BLaER1 treated with 17β-estradiol and CSF1 and Interleukin-3, amounts not matched to agents 10 nM and 100 nM (cell line): ENCODE measurements around the gene SMAD2.
"Not testable (repeated sequence)": the region's sequence is repeated elsewhere in the genome, so short reads cannot be mapped to it uniquely, and the experiment has no call there.

Experiments
- H3K27ac ChIP-seq, 11 experiments: shearing (Covaris generic); formaldehyde crosslinking; 2 replicates each; pipeline ENCODE4 v1.8.1; 2022
- H3K27me3 ChIP-seq, 11 experiments: shearing (Covaris generic); formaldehyde crosslinking; 2 replicates each; pipeline ENCODE4 v1.8.1; 2022
- H3K36me3 ChIP-seq, 11 experiments: shearing (Covaris generic); formaldehyde crosslinking; 2 replicates each; pipeline ENCODE4 v1.8.1; 2022
- H3K4me1 ChIP-seq, 10 experiments: shearing (Covaris generic); formaldehyde crosslinking; 2 replicates each; pipeline ENCODE4 v1.8.1; 2022
- H3K4me2 ChIP-seq, 11 experiments: shearing (Covaris generic); formaldehyde crosslinking; 2 replicates each; pipeline ENCODE4 v1.8.1; 2022
- H3K4me3 ChIP-seq, 10 experiments: shearing (Covaris generic); formaldehyde crosslinking; 2 replicates each; pipeline ENCODE4 v1.8.1; 2022
- H3K9ac ChIP-seq, 11 experiments: shearing (Covaris generic); formaldehyde crosslinking; 2 replicates each; pipeline ENCODE4 v1.8.1; 2022
- H3K9me3 ChIP-seq, 11 experiments: shearing (Covaris generic); formaldehyde crosslinking; replicated peaks in 1 of 11; 2 replicates each; pipeline ENCODE4 v1.8.1; 2022
- H4K20me1 ChIP-seq, 11 experiments: shearing (Covaris generic); formaldehyde crosslinking; 2 replicates each; pipeline ENCODE4 v1.8.1; 2022
- Cebpa-rat ChIP-seq, 11 experiments: shearing (Covaris generic); IDR thresholded peaks; 2 replicates each; pipeline ENCODE4 v1.8.1; 2022

SMAD2 gene

DNA sequence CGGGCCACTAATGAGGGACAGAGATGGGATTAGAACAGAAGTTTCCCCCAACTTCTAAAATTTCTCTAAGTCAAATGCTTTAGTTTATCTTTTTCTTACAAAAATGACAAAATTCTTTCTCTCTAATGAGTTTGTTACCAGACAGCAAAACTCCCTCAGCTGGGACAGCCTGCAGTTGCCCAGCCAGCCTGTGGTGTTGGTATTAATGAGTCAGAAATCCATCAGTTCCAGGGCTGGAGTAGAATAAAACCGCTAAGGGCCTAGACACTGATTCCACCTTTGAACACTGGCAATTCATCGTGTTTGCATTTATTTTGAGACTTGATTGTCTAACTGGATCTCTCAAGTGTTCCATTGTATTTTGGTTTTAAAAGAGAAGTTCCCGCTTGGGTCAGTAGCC is 38.3 kb upstream of the SMAD2 start:
- H3K27ac ChIP-seq = no peak overlapping the region
- no peak overlapping the region; a peak in 1 of 22 replicates for H3K4me2 ChIP-seq

DNA sequence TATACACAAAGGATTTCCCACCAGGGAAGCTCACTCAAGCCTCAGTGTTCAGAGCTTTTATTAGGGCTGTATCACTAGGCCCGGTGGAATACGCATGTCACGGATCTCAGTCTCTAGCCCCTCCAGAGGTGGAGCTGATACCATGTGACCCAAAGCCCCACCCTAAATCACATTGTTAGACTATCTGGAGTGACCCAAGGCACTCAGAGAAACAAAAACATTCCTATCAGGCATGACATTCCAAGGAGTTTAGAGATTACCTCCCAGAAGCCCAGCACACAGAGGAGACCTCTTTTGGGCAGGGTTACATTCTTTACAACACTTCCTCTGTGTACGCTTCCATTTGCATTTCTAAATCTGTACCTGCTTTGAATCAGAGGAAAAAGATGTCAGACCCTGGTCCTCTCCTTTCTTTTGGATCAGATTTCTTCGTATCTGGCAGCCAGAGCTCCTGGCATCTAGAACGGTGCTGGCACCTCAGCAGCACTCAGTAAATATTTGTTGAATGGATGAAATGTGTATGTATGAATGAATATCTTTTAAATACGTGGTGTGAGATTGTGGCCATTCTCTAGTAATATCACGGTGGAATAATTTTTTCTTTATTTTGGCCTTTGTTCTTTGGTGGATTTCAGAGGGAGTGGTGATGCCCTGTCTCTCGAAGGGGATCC is 37.7 kb upstream of the SMAD2 start:
- no peaks in the 10 kb centered on the region for H3K36me3 ChIP-seq
- H3K27ac ChIP-seq = no peak overlapping the region
- H4K20me1 ChIP-seq = no peaks in the 10 kb centered on the region
- H3K9ac ChIP-seq = no peak overlapping the region
- H3K4me3 ChIP-seq = no peak overlapping the region
- no peak overlapping the region for H3K4me2 ChIP-seq
- TF ChIP-seq Cebpa-rat (IDR thresholded peaks at IDR 0.05) = no peak
- peaks cover 10 to 34% (median 21%) of the 10 kb centered on the region in 11 experiments; a peak in 20 of 22 replicates for H3K9me3 ChIP-seq
- H3K27me3 ChIP-seq = no peaks in the 10 kb centered on the region
- H3K4me1 ChIP-seq = peaks cover 15 to 35% (median 25%) of the 10 kb centered on the region in 10 experiments

More for the DNA sequence above, 38.3 kb upstream of the SMAD2 start:
- no peak overlapping the region for H3K4me3 ChIP-seq
- no peak for TF ChIP-seq Cebpa-rat (IDR thresholded peaks at IDR 0.05)
- H3K36me3 ChIP-seq = no peaks in the 10 kb centered on the region
- no peaks in the 10 kb centered on the region for H3K27me3 ChIP-seq
- H3K9ac ChIP-seq = no peak overlapping the region
- peaks cover 15 to 41% (median 29%) of the 10 kb centered on the region in 10 experiments for H3K4me1 ChIP-seq
- H3K9me3 ChIP-seq = peaks cover 8 to 30% (median 17%) of the 10 kb centered on the region in 11 experiments; a peak in 17 of 22 replicates
- H4K20me1 ChIP-seq = no peaks in the 10 kb centered on the region

GRCh38 chr18:47964053-47964452 is 33.6 kb upstream of the SMAD2 start:
- Histone ChIP-seq H3K4me1 (peaks cover 0 to under 1% (median 0%) of the 10 kb centered on the region in 10 experiments; a peak in 1 of 20 replicates), H3K27me3 (no peaks in the 10 kb centered on the region), H3K36me3 (peaks cover 0 to 5% (median 0%) of the 10 kb centered on the region in 11 experiments; a peak in 1 of 22 replicates), H3K9me3 (peaks cover 51 to 75% (median 61%) of the 10 kb centered on the region in 11 experiments), H3K27ac (no peak overlapping the region), H3K9ac (no peak overlapping the region), H3K4me2 (no peak overlapping the region), H4K20me1 (no peaks in the 10 kb centered on the region), H3K4me3 (no peak overlapping the region)
- TF ChIP-seq Cebpa-rat (IDR thresholded peaks at IDR 0.05) = no peak

GRCh38 chr18:47961003-47961402 is 30.5 kb upstream of the SMAD2 start:
- H3K9ac ChIP-seq, H3K4me2 ChIP-seq, H4K20me1 ChIP-seq, H3K4me3 ChIP-seq, H3K36me3 ChIP-seq, H3K27me3 ChIP-seq, H3K27ac ChIP-seq, H3K4me1 ChIP-seq: not testable (repeated sequence)
- peaks cover 55 to 73% (median 62%) of the 10 kb centered on the region in 11 experiments for H3K9me3 ChIP-seq

DNA sequence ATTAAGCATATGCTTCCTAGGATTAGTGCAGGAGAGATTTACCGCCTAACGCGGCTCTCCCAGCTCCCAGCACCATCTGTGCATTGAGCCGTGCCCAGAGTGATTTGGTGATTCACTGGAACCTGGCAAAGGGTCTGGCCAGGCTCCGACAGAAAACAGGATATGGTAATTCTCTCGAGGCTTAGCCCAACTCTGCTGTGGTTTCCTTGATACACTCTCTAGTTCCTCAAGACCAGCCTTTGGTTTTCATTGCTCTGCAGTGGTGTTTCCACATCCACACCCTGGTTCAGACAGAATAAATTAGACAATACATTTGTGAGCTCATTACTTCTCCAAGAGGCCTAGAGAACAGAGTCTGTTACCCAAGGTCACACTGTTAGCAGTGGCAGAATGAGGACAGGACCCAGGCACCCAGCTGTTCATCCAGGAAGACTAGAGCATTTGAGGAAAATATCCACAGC is 23.0 kb upstream of the SMAD2 start:
- no peaks in the 10 kb centered on the region for H3K36me3 ChIP-seq
- H3K4me3 ChIP-seq = no peak overlapping the region
- no peaks in the 10 kb centered on the region for H4K20me1 ChIP-seq
- H3K4me1 ChIP-seq = peaks cover 27 to 56% (median 48%) of the 10 kb centered on the region in 10 experiments
- H3K27ac ChIP-seq = peak overlapping the region; percentile 41 to 96 (median 89); a peak in 21 of 22 replicates
- H3K4me2 ChIP-seq = peak overlapping the region; percentile 59 to 88 (median 77)
- peaks cover 0 to 5% (median 0%) of the 10 kb centered on the region in 11 experiments; a peak in 3 of 22 replicates for H3K27me3 ChIP-seq
- peak in 10 of 11 experiments; percentile 36 to 99 (median 93); a peak in 17 of 22 replicates for TF ChIP-seq Cebpa-rat (IDR thresholded peaks at IDR 0.05)
- H3K9me3 ChIP-seq = peaks cover 7 to 19% (median 10%) of the 10 kb centered on the region in 11 experiments; a peak in 18 of 22 replicates
- peak overlapping the region in 9 of 11 experiments; percentile 34 to 77 (median 76); a peak in 16 of 22 replicates for H3K9ac ChIP-seq

GRCh38 chr18:47950511-47950910 is 20.1 kb upstream of the SMAD2 start:
- Histone ChIP-seq H3K4me3 (no peak overlapping the region), H4K20me1 (no peaks in the 10 kb centered on the region)

DNA sequence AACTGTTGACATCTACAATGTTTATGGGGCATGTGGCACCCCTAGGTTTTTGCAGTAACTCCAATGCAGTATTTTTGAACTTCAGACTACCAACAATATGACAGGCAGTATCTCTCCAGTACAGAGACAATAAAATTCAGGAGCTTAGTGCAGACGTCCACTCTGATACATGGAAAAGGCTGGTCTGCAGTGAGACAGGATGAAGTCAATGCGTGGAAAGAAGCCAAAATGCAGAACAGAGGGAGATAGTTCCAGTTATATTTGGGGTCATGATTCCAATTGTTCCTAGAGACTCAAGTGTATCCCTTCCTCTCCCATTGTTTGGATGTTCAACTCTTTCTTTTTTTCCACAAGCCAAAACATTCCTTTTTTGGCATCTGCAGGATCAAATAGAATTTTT is 18.7 kb upstream of the SMAD2 start:
- no peak overlapping the region for H3K9ac ChIP-seq
- no peaks in the 10 kb centered on the region for H3K36me3 ChIP-seq
- no peak for TF ChIP-seq Cebpa-rat (IDR thresholded peaks at IDR 0.05)
- peaks cover 0 to 33% (median 18%) of the 10 kb centered on the region in 11 experiments; a peak in 14 of 22 replicates for H3K9me3 ChIP-seq
- H3K4me2 ChIP-seq = peak overlapping the region in 1 of 11 experiments; percentile 56; a peak in 1 of 22 replicates
- peaks cover 22 to 38% (median 32%) of the 10 kb centered on the region in 10 experiments for H3K4me1 ChIP-seq
- H3K27ac ChIP-seq = no peak overlapping the region
- no peaks in the 10 kb centered on the region for H4K20me1 ChIP-seq
- no peak overlapping the region for H3K4me3 ChIP-seq
- H3K27me3 ChIP-seq = peaks cover 0 to 5% (median 0%) of the 10 kb centered on the region in 11 experiments; a peak in 2 of 22 replicates

More at GRCh38 chr18:47950511-47950910, 20.1 kb upstream of the SMAD2 start:
- peaks cover 27 to 51% (median 45%) of the 10 kb centered on the region in 10 experiments for H3K4me1 ChIP-seq
- H3K27ac ChIP-seq = peak overlapping the region in 1 of 11 experiments; percentile 0; a peak in 1 of 22 replicates
- H3K27me3 ChIP-seq = peaks cover 0 to 5% (median 0%) of the 10 kb centered on the region in 11 experiments; a peak in 2 of 22 replicates
- H3K4me2 ChIP-seq = peak overlapping the region in 8 of 11 experiments; percentile 29 to 68 (median 50); a peak in 15 of 22 replicates
- no peak for TF ChIP-seq Cebpa-rat (IDR thresholded peaks at IDR 0.05)
- H3K9me3 ChIP-seq = peaks cover 0 to 24% (median 18%) of the 10 kb centered on the region in 11 experiments; a peak in 14 of 22 replicates
- H3K9ac ChIP-seq = no peak overlapping the region
- H3K36me3 ChIP-seq = no peaks in the 10 kb centered on the region

- peaks cover 0 to 33% (median 23%) of the 10 kb centered on the region in 11 experiments; a peak in 16 of 22 replicates for H3K9me3 ChIP-seq
- peaks cover 0 to 22% (median 11%) of the 10 kb centered on the region in 10 experiments; a peak in 17 of 20 replicates for H3K4me1 ChIP-seq
- no peaks in the 10 kb centered on the region for H4K20me1 ChIP-seq
- no peak for TF ChIP-seq Cebpa-rat (IDR thresholded peaks at IDR 0.05)
- H3K9ac ChIP-seq = no peak overlapping the region
- no peak overlapping the region for H3K4me3 ChIP-seq
- no peaks in the 10 kb centered on the region for H3K36me3 ChIP-seq
- H3K27ac ChIP-seq = no peak overlapping the region
- H3K4me2 ChIP-seq = no peak overlapping the region
- peaks cover 0 to under 1% (median 0%) of the 10 kb centered on the region in 11 experiments; a peak in 2 of 22 replicates for H3K27me3 ChIP-seq
Measured at GRCh38 chr18:47946889-47947288, 16.4 kb upstream of the SMAD2 start.
